Measurements from ENCODE around the gene ZDHHC24.

DNA sequence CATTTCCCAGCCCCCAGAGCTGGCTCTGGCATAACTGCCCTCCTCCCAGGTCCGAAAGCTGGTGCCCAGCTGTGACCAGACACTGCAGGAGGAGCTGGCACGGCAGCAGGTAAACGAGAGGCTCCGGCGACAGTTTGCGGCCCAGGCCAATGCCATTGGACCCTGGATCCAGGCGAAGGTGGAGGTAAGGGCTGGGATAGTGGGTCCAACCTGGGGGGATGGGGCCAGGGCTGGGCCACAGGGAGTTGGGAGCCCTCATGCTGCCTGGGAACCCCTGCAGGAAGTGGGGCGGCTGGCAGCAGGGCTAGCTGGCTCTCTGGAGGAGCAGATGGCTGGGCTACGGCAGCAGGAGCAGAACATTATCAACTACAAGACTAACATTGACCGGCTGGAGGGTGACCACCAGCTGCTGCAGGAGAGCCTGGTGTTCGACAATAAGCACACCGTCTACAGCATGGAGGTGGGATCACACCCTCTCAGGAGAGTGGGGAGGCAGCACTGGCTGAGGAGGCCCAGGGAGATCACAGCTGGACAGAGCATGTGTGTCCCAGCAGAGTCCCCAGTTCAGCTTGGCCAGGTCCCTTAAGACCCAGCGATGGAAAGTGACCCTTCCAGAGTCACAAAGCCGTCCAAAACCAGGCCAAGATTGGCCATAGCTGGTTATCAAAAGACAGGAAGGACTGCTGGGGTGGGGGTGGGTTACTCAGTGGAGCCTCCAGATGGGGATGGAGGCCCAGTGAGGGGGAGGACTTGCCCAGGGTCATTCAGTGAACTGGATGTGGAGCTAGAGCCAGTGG, 15.5 kb upstream of the ZDHHC24 start:
- no peak for TF ChIP-seq GATA3 (IDR thresholded peaks at IDR 0.05; ENCODE audit: low read depth, low read length)
- TF ChIP-seq GATA2 (IDR thresholded peaks at IDR 0.05; ENCODE audit: low read depth, low read length) = no peak
